T-helper 1 cell treated with Interleukin-12 subunit alpha and Interleukin-12 subunit beta and Interleukin-4 antibody, amounts not matched to agents 30 ng/mL and 1 ng/mL, for 36 hours (primary cell): ENCODE results near the gene MITF. TPM values are rescaled to one million over a fixed set of nuclear protein-coding genes. Genes with fewer than 3 reads are reported as not detected.

ENCODE experiments used
- intact Hi-C: fragments of 100-400 bp; cut with micrococcal nuclease; formaldehyde crosslinking; loops from one replicate; pipeline ENCODE4 v1.15.1; 2024
- total RNA-seq: library from RNA; stranded (reverse); gene quantifications from 2 replicates; pipeline ENCODE4 v1.2.3, GENCODE V29; 2022

Gene MITF
- total RNA-seq, 1 donor from 2014 or later: not detected

GRCh38 chr3:69948246-69948862 lies 209.1 kb downstream of the MITF start:
- intact Hi-C loops: loop anchor here (1.0 to 10.0 kb wide), 2 partner anchors 534 to 827 kb away; no protein-coding TSS in a partner anchor

DNA sequence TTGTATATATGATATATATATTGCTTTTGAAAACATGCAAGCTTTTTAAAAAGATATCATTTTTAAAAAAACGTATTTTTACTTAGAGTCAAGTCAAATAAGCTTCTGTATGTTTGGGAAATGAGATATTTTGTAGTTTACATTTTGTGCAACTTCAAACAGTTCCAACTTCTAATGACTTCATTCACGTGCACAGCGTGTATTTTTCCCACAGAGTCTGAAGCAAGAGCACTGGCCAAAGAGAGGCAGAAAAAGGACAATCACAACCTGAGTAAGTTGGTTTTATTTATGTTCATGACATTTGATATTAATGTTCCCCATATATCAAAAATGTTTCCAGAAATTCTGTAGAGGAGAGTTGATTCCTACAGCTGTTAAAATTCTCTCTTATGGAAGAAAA lies 212.4 kb downstream of the MITF start:
- intact Hi-C loops: no loop called here

DNA sequence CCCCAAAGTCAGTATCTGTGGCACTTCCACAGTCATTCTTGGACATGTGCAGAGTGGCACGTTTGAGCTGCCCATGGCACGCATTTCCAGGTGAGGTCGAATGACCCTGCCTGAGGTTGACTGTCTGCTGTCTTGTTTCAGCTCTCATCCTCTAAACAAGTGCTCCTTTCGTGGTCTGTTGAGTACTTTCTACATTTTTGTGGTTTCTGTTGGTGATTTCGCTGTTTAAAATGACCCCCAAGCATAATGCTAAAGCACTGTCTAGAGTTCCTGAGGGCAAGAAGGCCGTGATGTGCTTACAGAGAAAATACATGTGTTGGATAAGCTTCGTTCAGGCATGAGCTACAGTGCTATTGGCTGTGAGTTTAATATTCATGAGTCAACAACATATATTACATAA lies 220.3 kb downstream of the MITF start:
- intact Hi-C loops: no loop called here

- intact Hi-C loops: no loop called here
Observed at GRCh38 chr3:69961706-69962439, 222.6 kb downstream of the MITF start.

GRCh38 chr3:69963643-69964042 lies 224.4 kb downstream of the MITF start:
- intact Hi-C loops: no loop called here

DNA sequence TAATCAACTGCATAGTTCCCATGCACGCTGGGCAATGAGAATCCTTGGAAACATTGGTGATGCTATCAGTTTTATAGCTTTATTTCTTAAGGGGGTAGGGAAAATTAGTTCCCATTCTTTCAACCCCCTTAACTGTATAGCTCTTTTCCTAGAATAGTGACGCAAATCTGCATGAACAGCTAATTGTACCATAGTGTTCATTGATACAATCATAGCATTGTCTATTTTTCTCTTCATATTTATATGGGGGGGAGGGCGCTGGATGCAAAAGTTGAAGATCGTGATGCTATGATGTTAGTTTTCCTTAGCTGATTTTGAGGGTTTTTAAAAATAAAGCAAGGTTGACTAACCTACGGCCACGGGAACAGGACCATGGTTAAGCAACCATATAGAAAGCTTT lies 227.9 kb downstream of the MITF start:
- intact Hi-C loops: no loop called here

DNA sequence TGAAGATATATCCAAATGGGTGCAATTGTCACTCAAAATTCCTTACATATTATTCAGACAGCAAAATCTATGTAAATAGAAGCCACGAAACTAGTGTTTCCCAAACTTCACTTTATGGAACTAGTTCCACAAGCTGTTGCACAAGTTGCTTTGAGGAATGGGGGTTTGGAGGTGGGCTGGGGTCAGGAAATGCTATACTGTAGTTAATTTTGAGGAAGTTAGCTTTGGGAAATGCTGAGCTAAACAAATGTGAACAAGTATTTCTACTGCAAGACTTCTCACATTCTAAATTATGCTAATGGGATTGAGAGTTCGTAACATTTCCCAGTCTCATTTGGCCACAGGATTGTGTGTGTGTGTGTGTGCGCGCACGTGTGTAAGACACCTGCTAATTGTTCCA lies 231.6 kb downstream of the MITF start:
- intact Hi-C loops: no loop called here

- intact Hi-C loops: no loop called here
Observed at GRCh38 chr3:69972672-69973071, 233.4 kb downstream of the MITF start.

DNA sequence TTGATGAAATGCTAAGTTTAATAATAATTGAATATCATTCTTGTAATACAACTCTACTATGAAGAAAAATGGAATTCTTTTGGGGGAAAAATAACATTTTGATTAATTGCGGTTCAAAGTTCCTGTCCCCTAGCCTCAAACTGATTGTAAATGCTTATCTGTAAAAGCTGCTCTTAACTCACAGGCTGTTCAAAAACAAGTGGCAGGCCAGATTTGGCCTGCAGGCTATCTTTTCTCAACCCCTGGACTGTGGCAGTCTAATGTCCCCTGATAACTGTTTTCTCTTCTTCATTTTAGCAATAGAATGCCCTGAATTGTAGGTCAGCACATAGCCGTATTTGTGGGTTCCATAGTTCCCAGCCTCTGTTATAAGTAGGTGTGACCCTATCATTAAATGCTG lies 236.8 kb downstream of the MITF start:
- intact Hi-C loops: no loop called here

DNA sequence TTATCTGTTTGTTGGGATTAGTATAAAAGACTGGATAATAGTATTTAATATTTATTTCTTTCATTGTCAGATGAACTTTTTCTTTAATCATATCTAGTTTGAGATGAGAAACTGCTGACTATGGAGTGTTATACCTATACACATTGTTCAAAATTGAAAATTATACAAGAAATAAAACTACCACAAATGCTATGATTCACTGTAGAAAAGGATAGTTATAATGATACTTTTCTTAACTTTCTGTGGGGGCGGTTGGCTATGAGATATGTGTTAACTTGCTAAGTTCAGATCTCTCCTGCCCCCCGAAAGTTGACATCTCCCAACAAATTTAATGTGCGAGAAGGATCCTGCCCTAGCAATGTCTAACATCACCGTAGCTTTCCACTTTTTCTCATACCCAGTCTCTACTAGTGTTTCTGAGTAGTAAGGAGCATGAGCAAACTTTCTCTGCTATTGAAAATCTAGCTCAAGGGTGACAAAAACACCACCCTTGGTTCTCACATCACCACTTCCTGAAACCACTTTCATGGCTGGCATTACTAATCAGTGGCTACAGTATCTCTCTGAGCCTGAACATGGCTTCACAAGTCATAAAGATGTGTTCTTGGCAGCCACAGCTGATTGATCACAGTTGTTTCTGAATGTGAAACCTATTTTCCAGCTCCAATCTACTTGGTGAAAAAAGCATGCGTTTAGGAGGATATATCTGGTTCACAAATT lies 244.4 kb downstream of the MITF start:
- intact Hi-C loops: no loop called here

GRCh38 chr3:69985266-69985665 lies 246.0 kb downstream of the MITF start:
- intact Hi-C loops: no loop called here

DNA sequence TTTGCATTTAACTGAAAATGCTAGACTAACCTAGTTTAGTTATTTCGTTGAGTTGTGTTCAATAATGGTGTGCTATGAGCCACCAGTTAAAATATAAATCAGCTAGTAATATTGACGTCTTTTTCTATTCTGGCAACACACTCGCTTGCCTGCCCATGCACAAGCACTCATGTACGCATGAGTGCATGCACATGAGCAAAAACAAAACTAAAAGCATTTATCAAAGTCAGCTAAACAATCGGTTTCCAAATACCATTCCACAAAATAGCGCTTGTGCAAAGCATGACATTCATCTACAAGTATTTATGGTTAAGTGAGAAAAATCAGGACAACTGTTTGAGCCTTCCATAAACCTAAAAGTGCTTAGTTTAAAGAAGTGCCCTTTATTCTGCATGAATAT lies 247.2 kb downstream of the MITF start:
- intact Hi-C loops: no loop called here

DNA sequence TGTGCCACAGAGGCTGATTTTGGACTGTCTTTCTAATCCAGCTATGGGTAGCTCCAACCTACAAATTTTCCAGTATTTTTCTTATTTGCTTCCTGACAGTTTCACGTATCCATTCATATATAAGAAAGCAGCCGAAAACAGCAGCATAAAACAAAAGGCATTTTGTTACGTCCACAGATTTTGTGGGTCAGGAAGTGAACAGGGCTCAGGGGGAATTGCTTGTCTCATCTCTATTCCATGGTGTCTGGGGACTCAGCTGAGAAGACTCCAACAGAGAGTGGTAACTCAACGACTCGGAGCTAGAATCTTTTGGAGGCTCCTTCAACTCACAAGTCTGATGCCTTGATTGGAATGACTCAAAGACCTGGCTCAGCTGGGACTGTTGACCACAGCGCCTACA lies 248.6 kb downstream of the MITF start:
- intact Hi-C loops: no loop called here

GRCh38 chr3:69993757-69994156 lies 254.5 kb downstream of the MITF start:
- intact Hi-C loops: no loop called here

DNA sequence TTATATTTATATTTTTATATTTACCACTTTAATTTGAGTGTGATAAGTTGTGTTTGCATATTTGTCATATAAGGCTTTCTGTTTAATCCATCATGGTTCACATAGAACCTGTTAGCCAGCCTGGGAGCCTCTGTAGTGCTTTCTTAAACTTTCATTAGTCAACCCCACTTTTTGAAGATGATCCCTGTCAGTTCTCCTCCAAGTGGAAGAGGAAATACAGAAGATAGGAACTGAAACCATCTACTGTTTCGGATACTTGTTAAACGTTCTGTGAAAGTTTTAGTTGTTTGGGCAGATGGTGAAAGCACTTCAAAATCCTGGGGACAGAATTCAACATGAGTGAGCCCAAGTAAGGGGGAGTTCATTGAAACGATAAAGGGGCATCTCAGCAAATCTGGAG lies 255.7 kb downstream of the MITF start:
- intact Hi-C loops: no loop called here

DNA sequence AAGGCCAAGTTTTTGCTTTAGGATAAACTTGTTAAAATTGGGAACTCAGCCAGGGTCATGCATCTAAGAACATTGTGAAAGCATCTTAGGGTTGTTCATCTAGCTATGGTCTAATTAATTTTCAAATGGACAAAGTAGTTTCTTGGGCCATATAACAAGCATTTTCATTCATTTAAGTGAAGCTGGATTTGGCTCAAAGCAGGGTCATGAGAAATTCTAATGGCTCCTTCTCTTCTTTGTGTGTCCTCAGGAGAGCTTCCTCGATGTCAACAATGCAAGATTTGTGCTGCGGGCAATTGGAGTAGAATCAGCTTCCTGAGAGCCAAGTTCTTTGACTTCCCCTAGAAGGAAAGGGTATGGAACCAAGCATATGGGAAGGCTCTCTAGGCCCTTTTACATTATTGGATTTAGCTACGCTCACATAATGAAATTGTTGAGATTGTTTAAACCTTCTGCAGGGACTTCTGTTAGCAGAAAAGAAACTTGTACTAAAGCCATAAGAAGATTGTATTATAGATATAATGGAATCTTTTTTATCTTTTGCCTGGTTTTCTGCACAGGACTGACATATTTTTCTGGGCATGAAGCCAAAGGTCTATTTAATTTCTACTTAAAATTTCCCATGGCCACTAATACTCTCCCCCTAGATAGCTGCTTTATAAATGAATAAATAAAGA lies 258.5 kb downstream of the MITF start:
- intact Hi-C loops: no loop called here

GRCh38 chr3:69998759-69999139 lies 259.5 kb downstream of the MITF start:
- intact Hi-C loops: no loop called here

DNA sequence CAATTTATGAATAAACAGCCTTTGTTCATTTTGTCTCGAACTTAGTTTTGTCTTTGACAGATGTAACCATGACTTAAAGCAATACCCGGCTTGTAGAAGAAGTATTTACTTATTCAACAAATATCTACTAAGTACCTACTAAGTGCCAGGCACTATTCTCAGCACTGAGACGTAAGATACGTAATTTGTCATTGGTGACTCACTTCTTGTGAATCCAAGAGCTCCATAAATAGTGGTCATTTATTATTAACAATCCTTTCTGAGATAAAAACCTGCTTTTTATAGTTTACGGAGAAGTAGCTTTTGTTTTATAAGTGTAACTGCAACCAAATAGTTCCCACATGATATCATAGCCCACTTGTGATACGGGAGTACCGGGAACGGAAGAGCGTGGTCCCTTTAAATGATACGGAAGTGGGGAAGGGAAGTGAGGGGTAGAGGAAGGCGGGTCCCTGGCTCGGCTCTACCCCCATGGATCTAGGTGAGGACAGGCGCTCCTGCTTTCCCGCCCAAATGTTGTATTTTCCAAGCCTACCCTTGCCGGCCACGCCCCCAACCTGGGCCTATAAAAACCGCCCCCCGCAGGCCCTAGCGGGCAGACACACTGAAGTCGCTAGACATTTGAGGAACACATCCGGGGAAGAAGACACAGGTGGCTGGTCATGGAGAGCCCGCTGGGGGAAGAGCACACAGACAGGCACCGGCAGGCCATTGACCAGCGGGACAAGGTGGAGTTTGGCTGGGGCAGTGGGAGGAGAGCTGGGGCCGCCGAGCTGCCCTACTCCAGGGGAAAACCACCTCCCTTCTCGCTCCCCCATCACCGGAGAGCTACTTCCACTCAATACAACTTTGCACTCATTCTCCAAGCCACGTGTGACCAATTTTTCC lies 260.1 kb downstream of the MITF start, which contains the start of gene SAMMSON:
SAMMSON (plus strand) TSS at position 594 of the 888 bp plus-strand sequence.
- intact Hi-C loops: no loop called here

GRCh38 chr3:70000028-70000410 lies 260.8 kb downstream of the MITF start:
- intact Hi-C loops: no loop called here

- intact Hi-C loops: no loop called here
Observed at GRCh38 chr3:70000563-70001081, 261.4 kb downstream of the MITF start.

DNA sequence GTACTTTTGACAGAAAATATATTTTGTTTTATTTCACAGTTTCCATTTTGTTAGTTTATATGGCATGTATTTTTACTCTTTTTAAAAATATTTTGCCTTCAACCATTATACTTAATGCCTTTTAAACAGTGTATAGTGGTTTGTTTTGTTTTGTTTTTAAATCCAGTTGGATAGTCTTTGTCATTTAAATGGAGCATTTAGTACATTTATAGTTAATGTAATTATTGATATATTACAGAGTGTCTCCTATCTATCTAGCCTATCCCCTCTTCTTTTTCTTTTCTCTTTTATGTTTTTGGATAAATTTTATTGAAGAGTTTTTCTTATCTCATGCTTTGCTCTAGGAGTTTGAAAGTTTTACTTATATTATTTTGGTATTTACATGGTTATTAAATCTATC lies 263.9 kb downstream of the MITF start:
- intact Hi-C loops: no loop called here
